Fibroblast of lung (primary cell): ENCODE results near the gene SUMO2. TPM values are rescaled to one million over a fixed set of nuclear protein-coding genes. Genes with fewer than 3 reads are reported as not detected.

Source experiments
- DNase-seq, 2 donors: peaks; one replicate each; pipeline versions ENCODE4 v3.0.0 to v3.0.0-alpha.2; 2010; ENCODE audit warnings: low read depth in 2 of 2
- H2AFZ ChIP-seq: 2 replicates; pipeline ENCODE4 v1.5.1; 2012; ENCODE audit warnings: low read length, control low read depth, inconsistent platforms
- H3K27ac ChIP-seq: 2 replicates; pipeline ENCODE4 v1.5.1; 2011; ENCODE audit warnings: low read length, control low read depth; ENCODE audit not compliant: insufficient read depth
- H3K27me3 ChIP-seq: 2 replicates; pipeline ENCODE4 v1.5.1; 2011; ENCODE audit warnings: mild to moderate bottlenecking, low read length; ENCODE audit not compliant: control insufficient read depth, insufficient read depth
- H3K36me3 ChIP-seq: 2 replicates; pipeline ENCODE4 v1.5.1; 2011; ENCODE audit warnings: low read length; ENCODE audit not compliant: control insufficient read depth, insufficient read depth
- H3K4me1 ChIP-seq: 2 replicates; pipeline ENCODE4 v1.5.1; 2011; ENCODE audit warnings: low read length; ENCODE audit not compliant: control insufficient read depth, insufficient read depth; ENCODE audit errors: extremely low read depth
- H3K4me2 ChIP-seq: 2 replicates; pipeline ENCODE4 v1.5.1; 2011; ENCODE audit warnings: low read length, control low read depth; ENCODE audit not compliant: insufficient read depth; ENCODE audit errors: extremely low read depth
- H3K4me3 ChIP-seq, 4 experiments: fragments of 200-600 bp in 1 of 4; sonication (generic) in 1 of 4; replicated peaks in 1 of 4; 2 replicates each; pipeline ENCODE4 v1.5.1; 2011 to 2016; ENCODE audit warnings: low read length in 4 of 4, low read depth in 3 of 4, mild to moderate bottlenecking in 3 of 4, control low read depth in 2 of 4, inconsistent platforms in 1 of 4, mixed read lengths in 1 of 4; ENCODE audit not compliant: insufficient read depth in 1 of 4; ENCODE audit errors: control extremely low read depth in 1 of 4
- H3K79me2 ChIP-seq: 2 replicates; pipeline ENCODE4 v1.5.1; 2012; ENCODE audit warnings: mild to moderate bottlenecking, low read length, inconsistent platforms; ENCODE audit not compliant: control insufficient read depth, insufficient read depth
- H3K9ac ChIP-seq: 2 replicates; pipeline ENCODE4 v1.5.1; 2011; ENCODE audit warnings: mild to moderate bottlenecking, low read length, control low read depth; ENCODE audit not compliant: insufficient read depth
- H3K9me3 ChIP-seq: 2 replicates; pipeline ENCODE4 v1.5.1; 2012; ENCODE audit warnings: low read depth, low read length; ENCODE audit not compliant: control insufficient read depth, insufficient read depth
- H4K20me1 ChIP-seq: 2 replicates; pipeline ENCODE4 v1.5.1; 2011; ENCODE audit warnings: low read length; ENCODE audit not compliant: control insufficient read depth, insufficient read depth; ENCODE audit errors: extremely low read depth
- EZH2 ChIP-seq: IDR thresholded peaks from 2 replicates; pipeline ENCODE4 v1.5.1; 2012; ENCODE audit warnings: low read length, control low read depth, mild to moderate bottlenecking; ENCODE audit errors: missing control alignments
- polyA plus RNA-seq, 2 donors: library from polyadenylated mRNA; depleted of rRNA in 1 of 2; stranded (reverse) in 1 of 2; unstranded in 1 of 2; fragments of >200 nt; gene quantifications; 2 replicates each; pipeline ENCODE4 v1.2.1, GENCODE V29; 2011 to 2012; ENCODE audit warnings: missing spikeins in 1 of 2
- total RNA-seq: library from RNA; depleted of rRNA; stranded (reverse); fragments of >200 nt; gene quantifications from 2 replicates; pipeline ENCODE4 v1.2.1, GENCODE V29; 2014
- TF ChIP-seq, protein P1 (sequence below), 2 donors: IDR thresholded peaks in 1 of 2; conservative IDR thresholded peaks in 1 of 2; 1 replicate in 1 of 2; 2 replicates in 1 of 2; pipeline ENCODE4 v1.5.1; 2011 to 2012; ENCODE audit warnings: low read length in 2 of 2, control low read depth in 1 of 2, inconsistent platforms in 1 of 2, low read depth in 1 of 2, mild to moderate bottlenecking in 1 of 2

SUMO2 gene
- total and polyA plus RNA-seq, 2 donors (not counting 1 experiment from before 2014, with no cell fraction given), result 122 to 191 TPM

DNA sequence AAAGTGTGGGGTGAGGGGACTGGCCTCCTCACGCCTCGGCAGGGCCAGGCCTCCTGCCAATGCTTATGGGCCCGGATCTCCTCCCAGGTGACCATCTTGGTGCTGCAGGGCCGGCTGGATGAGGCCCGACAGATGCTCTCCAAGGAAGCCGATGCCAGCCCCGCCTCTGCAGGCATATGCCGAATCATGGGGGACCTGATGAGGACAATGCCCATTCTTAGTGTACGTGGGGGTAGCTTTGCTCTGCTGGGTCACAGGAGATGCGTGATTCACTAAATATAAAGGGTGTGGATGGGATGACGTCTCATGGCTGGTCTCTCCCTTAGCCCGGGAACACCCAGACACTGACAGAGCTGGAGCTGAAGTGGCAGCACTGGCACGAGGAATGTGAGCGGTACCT lies 42.3 kb upstream of the SUMO2 start:
- Histone ChIP-seq H3K27ac (no peak overlapping the region), H3K79me2 (no peaks in the 10 kb centered on the region), H3K4me2 (no peak overlapping the region), H3K9ac (no peak overlapping the region), H3K4me1 (no peaks in the 10 kb centered on the region), H3K36me3 (peaks cover 18% of the 10 kb centered on the region), H2AFZ (no peak overlapping the region), H3K4me3 (no peak overlapping the region), H4K20me1 (no peaks in the 10 kb centered on the region), H3K9me3 (no peaks in the 10 kb centered on the region), H3K27me3 (no peaks in the 10 kb centered on the region)
- DNase-seq, result no peak
- no peak for TF ChIP-seq EZH2
- TF ChIP-seq, protein P1, sequence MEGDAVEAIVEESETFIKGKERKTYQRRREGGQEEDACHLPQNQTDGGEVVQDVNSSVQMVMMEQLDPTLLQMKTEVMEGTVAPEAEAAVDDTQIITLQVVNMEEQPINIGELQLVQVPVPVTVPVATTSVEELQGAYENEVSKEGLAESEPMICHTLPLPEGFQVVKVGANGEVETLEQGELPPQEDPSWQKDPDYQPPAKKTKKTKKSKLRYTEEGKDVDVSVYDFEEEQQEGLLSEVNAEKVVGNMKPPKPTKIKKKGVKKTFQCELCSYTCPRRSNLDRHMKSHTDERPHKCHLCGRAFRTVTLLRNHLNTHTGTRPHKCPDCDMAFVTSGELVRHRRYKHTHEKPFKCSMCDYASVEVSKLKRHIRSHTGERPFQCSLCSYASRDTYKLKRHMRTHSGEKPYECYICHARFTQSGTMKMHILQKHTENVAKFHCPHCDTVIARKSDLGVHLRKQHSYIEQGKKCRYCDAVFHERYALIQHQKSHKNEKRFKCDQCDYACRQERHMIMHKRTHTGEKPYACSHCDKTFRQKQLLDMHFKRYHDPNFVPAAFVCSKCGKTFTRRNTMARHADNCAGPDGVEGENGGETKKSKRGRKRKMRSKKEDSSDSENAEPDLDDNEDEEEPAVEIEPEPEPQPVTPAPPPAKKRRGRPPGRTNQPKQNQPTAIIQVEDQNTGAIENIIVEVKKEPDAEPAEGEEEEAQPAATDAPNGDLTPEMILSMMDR (conservative IDR thresholded peaks at IDR 0.05 in 1 of 2, IDR thresholded peaks at IDR 0.05 in 1 of 2; ENCODE audit: low read depth in 1 of 2, low read length in 2 of 2), result no peak

DNA sequence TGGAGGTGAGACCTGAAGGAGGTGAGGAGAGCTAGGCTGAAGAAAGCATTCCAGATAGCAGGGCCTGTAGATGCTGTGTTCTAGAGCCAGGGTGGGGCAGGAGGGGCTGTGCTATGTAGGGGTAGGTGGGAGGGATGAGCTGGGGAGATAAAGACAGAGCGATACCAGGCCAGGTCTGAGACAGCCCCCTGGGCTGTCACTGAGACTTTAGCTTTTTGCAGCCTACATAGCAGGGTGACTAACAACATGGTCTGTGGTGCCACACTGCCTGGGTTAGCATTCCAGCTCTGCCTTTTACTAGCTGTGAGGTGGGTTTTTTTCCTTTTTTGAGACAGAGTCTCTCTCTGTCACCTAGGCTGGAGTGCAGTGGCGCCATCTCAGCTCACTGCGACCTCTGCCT lies 37.1 kb upstream of the SUMO2 start:
- Histone ChIP-seq H3K27me3 (no peaks in the 10 kb centered on the region), H3K4me1 (no peaks in the 10 kb centered on the region), H3K4me3 (no peak overlapping the region), H3K4me2 (no peak overlapping the region), H3K79me2 (no peaks in the 10 kb centered on the region), H2AFZ (no peak overlapping the region), H3K9ac (no peak overlapping the region), H4K20me1 (no peaks in the 10 kb centered on the region), H3K27ac (no peak overlapping the region), H3K9me3 (no peaks in the 10 kb centered on the region), H3K36me3 (peaks cover 8% of the 10 kb centered on the region)
- no peak for DNase-seq
- TF ChIP-seq, protein P1 (conservative IDR thresholded peaks at IDR 0.05 in 1 of 2, IDR thresholded peaks at IDR 0.05 in 1 of 2; ENCODE audit: low read depth in 1 of 2, low read length in 2 of 2), result no peak
- TF ChIP-seq EZH2, result no peak

DNA sequence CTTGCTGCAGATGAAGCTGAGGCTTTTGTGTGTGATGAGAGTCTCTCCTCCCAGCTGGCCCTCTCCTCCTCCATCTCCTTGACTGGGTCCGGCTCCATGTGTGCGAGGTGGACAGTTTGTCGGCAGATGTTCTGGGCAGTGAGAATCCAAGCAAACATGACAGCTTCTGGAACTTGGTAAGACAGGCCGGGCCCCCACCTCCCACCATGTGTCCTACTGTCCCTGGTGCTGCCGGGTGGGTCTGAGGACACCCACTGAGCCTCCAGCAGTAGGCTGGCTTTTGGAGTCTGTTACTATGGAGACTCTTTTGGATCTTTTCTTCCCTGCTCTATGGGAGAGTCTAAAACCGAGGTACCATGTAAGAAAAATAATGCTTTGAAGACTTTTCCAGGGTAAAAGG lies 35.4 kb upstream of the SUMO2 start:
- TF ChIP-seq, protein P1 (conservative IDR thresholded peaks at IDR 0.05 in 1 of 2, IDR thresholded peaks at IDR 0.05 in 1 of 2; ENCODE audit: low read depth in 1 of 2, low read length in 2 of 2), result no peak
- TF ChIP-seq EZH2, result no peak
- Histone ChIP-seq H3K9ac (no peak overlapping the region), H3K36me3 (peaks cover 9% of the 10 kb centered on the region), H3K4me1 (no peaks in the 10 kb centered on the region), H3K27me3 (no peaks in the 10 kb centered on the region), H2AFZ (no peak overlapping the region), H3K9me3 (no peaks in the 10 kb centered on the region), H3K79me2 (no peaks in the 10 kb centered on the region), H3K4me2 (no peak overlapping the region), H3K27ac (no peak overlapping the region), H4K20me1 (no peaks in the 10 kb centered on the region), H3K4me3 (no peak overlapping the region)
- DNase-seq, result no peak
